HG03066 (cell line): ENCODE results near the gene SLC7A10.
"Not testable (repeated sequence)": the region's sequence is repeated elsewhere in the genome, so short reads cannot be mapped to it uniquely, and the experiment has no call there.

Source experiments
- ATAC-seq: cut with Tn5 transposase; IDR thresholded peaks from one replicate; pipeline ENCODE4 v1.9.1; 2021; ENCODE audit warnings: low read depth; ENCODE audit not compliant: unreplicated experiment

Gene SLC7A10

GRCh38 chr19:33220115-33220514, 5.5 kb downstream of the SLC7A10 start:
- no peak for ATAC-seq

- no peak for ATAC-seq
Observed at GRCh38 chr19:33219261-33219815, 6.3 kb downstream of the SLC7A10 start.

GRCh38 chr19:33217881-33218280, 7.8 kb downstream of the SLC7A10 start:
- ATAC-seq = no peak

GRCh38 chr19:33216198-33216830, 9.3 kb downstream of the SLC7A10 start:
- ATAC-seq = no peak

- no peak for ATAC-seq
Observed at GRCh38 chr19:33215438-33216197, 10.0 kb downstream of the SLC7A10 start.

- no peak for ATAC-seq
Observed at GRCh38 chr19:33214596-33214995, 11.1 kb downstream of the SLC7A10 start.

- no peak for ATAC-seq
Observed at GRCh38 chr19:33212436-33213172, 13.0 kb downstream of the SLC7A10 start.

GRCh38 chr19:33211794-33212435, 13.7 kb downstream of the SLC7A10 start:
- no peak for ATAC-seq

GRCh38 chr19:33210266-33210940, 15.2 kb downstream of the SLC7A10 start:
- no peak for ATAC-seq

GRCh38 chr19:33209850-33210230, 15.8 kb downstream of the SLC7A10 start:
- not testable (repeated sequence) for ATAC-seq

GRCh38 chr19:33208904-33209849, 16.5 kb downstream of the SLC7A10 start:
- no peak for ATAC-seq

GRCh38 chr19:33208371-33208895, 17.2 kb downstream of the SLC7A10 start:
- ATAC-seq = no peak

- ATAC-seq = no peak
Observed at GRCh38 chr19:33207903-33208302, 17.7 kb downstream of the SLC7A10 start.

- ATAC-seq = no peak
Observed at GRCh38 chr19:33207040-33207620, 18.5 kb downstream of the SLC7A10 start.

GRCh38 chr19:33206261-33207039, 19.2 kb downstream of the SLC7A10 start:
- ATAC-seq = no peak

- no peak for ATAC-seq
Observed at GRCh38 chr19:33205531-33206260, 20.0 kb downstream of the SLC7A10 start.

GRCh38 chr19:33205110-33205509, 20.5 kb downstream of the SLC7A10 start:
- ATAC-seq = no peak
